Activated T-helper 1 cell treated with Interleukin-2 at 50 U/mL for 16 hours (primary cell): ENCODE measurements around the gene SLC25A10.
"Not testable (repeated sequence)": the region's sequence is repeated elsewhere in the genome, so short reads cannot be mapped to it uniquely, and the experiment has no call there.

Experiments
- DNase-seq: peaks from one replicate; pipeline ENCODE4 v3.0.0-alpha.2; 2020; ENCODE audit warnings: low read depth

Gene SLC25A10

GRCh38 chr17:81722184-81723120, 10.4 kb downstream of the SLC25A10 start:
- no peak for DNase-seq

- no peak for DNase-seq
Measured at GRCh38 chr17:81723651-81724209, 11.6 kb downstream of the SLC25A10 start.

- DNase-seq, result no peak
Measured at GRCh38 chr17:81725439-81725838, 13.4 kb downstream of the SLC25A10 start.

GRCh38 chr17:81726004-81726403, 13.9 kb downstream of the SLC25A10 start:
- DNase-seq, result no peak

- no peak for DNase-seq
Measured at GRCh38 chr17:81727324-81728031, 15.4 kb downstream of the SLC25A10 start.

- DNase-seq, result peak; percentile 25
Measured at GRCh38 chr17:81733507-81734404, 21.7 kb downstream of the SLC25A10 start.

GRCh38 chr17:81734405-81735263, 22.6 kb downstream of the SLC25A10 start:
- no peak for DNase-seq

- no peak for DNase-seq
Measured at GRCh38 chr17:81735264-81736102, 23.4 kb downstream of the SLC25A10 start.

- DNase-seq, result no peak
Measured at GRCh38 chr17:81737947-81738800, 26.1 kb downstream of the SLC25A10 start.

GRCh38 chr17:81738801-81739393, 26.8 kb downstream of the SLC25A10 start:
- DNase-seq, result no peak

GRCh38 chr17:81739593-81739992, 27.5 kb downstream of the SLC25A10 start:
- not testable (repeated sequence) for DNase-seq

GRCh38 chr17:81740395-81740961, 28.4 kb downstream of the SLC25A10 start:
- no peak for DNase-seq

GRCh38 chr17:81741049-81741593, 29.0 kb downstream of the SLC25A10 start:
- no peak for DNase-seq

GRCh38 chr17:81741594-81742452, 29.7 kb downstream of the SLC25A10 start:
- DNase-seq, result no peak
